Measurements from ENCODE around the gene CHM. TPM values are rescaled to one million over a fixed set of nuclear protein-coding genes. Genes with fewer than 3 reads are reported as not detected.

The CHM gene
- total and polyA plus RNA-seq, 2 of the 8 experiments (the other 6 are each of a cell fraction or from before 2014, with no cell fraction given) = 8.6 to 15.5 TPM

DNA sequence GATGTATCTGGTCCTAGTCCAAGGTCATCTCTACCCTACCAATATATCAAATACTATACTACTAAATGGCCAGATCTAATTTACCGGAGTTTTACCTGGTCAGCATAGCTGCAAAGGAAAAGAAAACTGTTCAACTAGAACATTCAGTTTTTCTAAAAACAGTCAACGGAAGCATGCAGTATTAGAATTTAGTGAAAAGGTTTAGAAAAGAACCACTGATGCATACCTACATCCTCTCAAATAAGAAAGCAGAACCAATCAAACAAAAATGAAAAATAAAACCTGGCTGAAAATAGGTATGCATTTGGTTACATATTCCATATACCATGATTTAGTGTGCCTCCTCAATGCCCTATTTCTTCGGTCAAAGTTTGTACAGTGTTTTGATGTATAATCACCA is 140.0 kb downstream of the CHM start:
- Histone ChIP-seq H2BK120ac (replicated peaks; ENCODE audit: low read depth, low read length) (no peak overlapping the region), H4K20me1 (replicated peaks in 1 of 2; ENCODE audit: control insufficient read depth in 1 of 2, insufficient read depth in 2 of 2, low read length in 2 of 2) (no peaks in the 10 kb centered on the region), H3K9ac (replicated peaks in 1 of 4; ENCODE audit: extremely low read depth in 1 of 4, low read depth in 3 of 4, low read length in 3 of 4) (no peak overlapping the region), H3K27me3 (replicated peaks in 1 of 4; ENCODE audit: control insufficient read depth in 3 of 4, extremely low read depth in 1 of 4, insufficient read depth in 3 of 4, low read length in 3 of 4) (no peaks in the 10 kb centered on the region), H3K23me2 (ENCODE audit: low read depth, low read length) (no peaks in the 10 kb centered on the region), H2BK12ac (ENCODE audit: low read depth, low read length) (no peak overlapping the region), H4K5ac (ENCODE audit: insufficient read length, low read depth, low read length) (no peak overlapping the region), H3K79me1 (ENCODE audit: low read depth, low read length) (no peaks in the 10 kb centered on the region), H3K4ac (replicated peaks; ENCODE audit: insufficient read length, low read depth, low read length) (no peak overlapping the region), H3K56ac (replicated peaks; ENCODE audit: insufficient read length, low read depth, low read length) (no peak overlapping the region), H2BK5ac (ENCODE audit: low read depth, low read length) (no peak overlapping the region), H3K23ac (ENCODE audit: insufficient read length) (no peak overlapping the region), H3K14ac (ENCODE audit: insufficient read length) (no peak overlapping the region), H3K36me3 (ENCODE audit: control insufficient read depth in 2 of 4, insufficient read depth in 4 of 4, low read length in 3 of 4) (no peaks in the 10 kb centered on the region), H2BK15ac (ENCODE audit: low read length) (no peak overlapping the region), H3K4me1 (replicated peaks in 1 of 4; ENCODE audit: control insufficient read depth in 3 of 4, insufficient read depth in 4 of 4, low read length in 3 of 4) (no peaks in the 10 kb centered on the region), H2AFZ (ENCODE audit: low read length) (no peak overlapping the region), H2AK5ac (ENCODE audit: low read depth, low read length) (no peak overlapping the region), H3K79me2 (ENCODE audit: control insufficient read depth in 1 of 2, insufficient read depth in 2 of 2, low read length in 2 of 2) (no peaks in the 10 kb centered on the region), H3K9me3 (ENCODE audit: insufficient read depth in 2 of 2, low read depth in 1 of 2, low read length in 1 of 2) (no peaks in the 10 kb centered on the region), H4K91ac (replicated peaks; ENCODE audit: insufficient read length, low read length) (no peak overlapping the region), H3K4me2 (ENCODE audit: insufficient read depth in 1 of 2, low read depth in 2 of 2, low read length in 2 of 2) (no peak overlapping the region), H3K4me3 (ENCODE audit: extremely low read depth in 1 of 4, insufficient read depth in 2 of 4, low read depth in 3 of 4, low read length in 4 of 4) (no peak overlapping the region), H3K27ac (ENCODE audit: low read depth, low read length) (no peak overlapping the region), H2BK20ac (ENCODE audit: low read length) (no peak overlapping the region), H4K8ac (ENCODE audit: extremely low read depth, insufficient read depth, low read length) (no peak overlapping the region), H3K18ac (ENCODE audit: extremely low read depth, low read length) (no peak overlapping the region)
- WGBS, 2 experiments (ENCODE audit: extremely low coverage in 1 of 2, insufficient coverage in 1 of 2, insufficient read length in 1 of 2, insufficient replicate concordance in 2 of 2, low coverage in 1 of 2, low lambda C conversion rate in 2 of 2, missing lambda C conversion rate in 1 of 2) = 87% methylated on average over 3 of the region's 3 CpGs; no CpG with 5 or more reads in 1 of the 2 experiments
- FAIRE-seq (no peak), DNase-seq (ENCODE audit: low read depth in 1 of 2, low spot score in 2 of 2) (no peak)
- POLR2A ChIA-PET (ENCODE audit: partially characterized antibody) = no interaction called here
- CTCF ChIA-PET (ENCODE audit: partially characterized antibody) = no interaction called here
- TF ChIP-seq TEAD4 (IDR thresholded peaks at IDR 0.05; ENCODE audit: low read depth, low read length) (no peak), JUN (IDR thresholded peaks at IDR 0.05; ENCODE audit: low read depth, low read length) (no peak), TBP (IDR thresholded peaks at IDR 0.05; ENCODE audit: low read depth, low read length) (no peak), BACH1 (IDR thresholded peaks at IDR 0.05; ENCODE audit: low read length) (no peak), SRF (IDR thresholded peaks at IDR 0.05; ENCODE audit: low read depth, low read length) (no peak), EP300 (IDR thresholded peaks at IDR 0.05; ENCODE audit: borderline replicate concordance in 1 of 2, low read depth in 2 of 2, low read length in 2 of 2) (no peak), SIX5 (IDR thresholded peaks at IDR 0.05; ENCODE audit: low read depth, low read length) (no peak), SAP30 (IDR thresholded peaks at IDR 0.05; ENCODE audit: insufficient read depth, insufficient replicate concordance, low read length) (no peak), ASH2L (IDR thresholded peaks at IDR 0.05; ENCODE audit: low read length) (no peak), POLR2AphosphoS5 (IDR thresholded peaks at IDR 0.05; ENCODE audit: low read depth, low read length) (no peak), SP2 (IDR thresholded peaks at IDR 0.05; ENCODE audit: low read length) (no peak), JUND (IDR thresholded peaks at IDR 0.05; ENCODE audit: low read length) (no peak), CHD1 (IDR thresholded peaks at IDR 0.05; ENCODE audit: low read depth, low read length) (no peak), BRCA1 (IDR thresholded peaks at IDR 0.05; ENCODE audit: low read depth, low read length) (no peak)
